EL (cell line): ENCODE data around the gene GSE1.

Experiments used
- DNase-seq: peaks from one replicate; pipeline ENCODE4 v3.0.0-alpha.2; 2016

Gene GSE1

DNA sequence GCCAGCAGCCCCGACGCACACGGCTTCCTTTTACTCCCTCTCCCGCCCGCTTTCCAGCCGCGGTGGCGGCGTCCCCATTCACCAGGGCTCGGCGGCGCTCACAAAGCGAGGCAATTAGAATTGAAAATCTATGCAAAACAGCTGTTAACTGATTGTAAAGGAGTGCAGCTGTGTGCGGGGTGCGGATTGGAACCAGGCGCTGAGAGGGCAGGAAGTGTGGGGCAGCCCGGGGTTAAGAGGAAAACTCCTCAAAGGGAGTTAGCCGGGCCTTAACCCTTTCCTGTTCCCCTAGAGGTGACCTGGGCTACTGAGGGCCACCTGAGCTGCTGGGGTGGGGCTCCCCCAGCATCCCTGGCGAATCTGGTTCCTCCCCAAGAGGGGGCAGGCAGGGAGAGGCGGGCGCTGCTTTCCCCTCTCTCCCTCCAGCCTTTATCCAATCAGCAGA lies 5.8 kb upstream of the GSE1 start:
- DNase-seq = no peak

DNA sequence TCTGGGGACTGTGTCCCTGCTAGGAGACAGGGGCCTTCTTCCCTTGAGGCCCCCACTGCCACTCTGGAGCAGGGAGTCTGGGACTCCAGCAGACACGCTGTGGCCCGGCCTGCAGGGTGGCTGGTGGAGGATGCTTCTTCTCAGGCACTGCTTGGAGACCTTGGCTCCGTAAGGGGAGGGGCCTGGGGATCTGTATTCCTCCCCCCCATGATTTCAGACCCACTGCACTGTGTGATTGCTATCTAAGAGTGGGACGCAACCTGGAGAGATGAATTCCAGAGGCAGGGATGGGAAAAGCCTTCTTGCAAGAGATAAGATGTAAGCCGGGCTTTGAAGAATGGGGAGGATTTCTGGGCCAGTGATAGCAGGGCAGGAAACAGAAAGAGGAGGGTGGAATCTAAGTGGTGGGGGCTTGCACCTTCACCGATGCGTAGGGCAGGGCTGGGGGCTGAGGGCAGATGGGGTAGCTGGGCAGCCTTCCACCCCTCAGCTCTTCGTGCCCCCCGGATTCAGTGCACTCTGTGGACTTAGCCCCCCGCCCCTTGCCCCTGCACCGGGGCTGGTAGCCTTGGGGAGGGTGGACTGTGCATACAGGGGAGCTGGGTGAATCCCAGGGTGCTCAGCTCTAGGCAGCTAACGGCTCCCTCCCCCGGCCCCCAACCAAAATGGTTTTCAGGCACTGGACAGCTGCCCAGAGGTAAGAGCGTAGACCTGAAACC lies 5.2 kb upstream of the GSE1 start:
- no peak for DNase-seq

DNA sequence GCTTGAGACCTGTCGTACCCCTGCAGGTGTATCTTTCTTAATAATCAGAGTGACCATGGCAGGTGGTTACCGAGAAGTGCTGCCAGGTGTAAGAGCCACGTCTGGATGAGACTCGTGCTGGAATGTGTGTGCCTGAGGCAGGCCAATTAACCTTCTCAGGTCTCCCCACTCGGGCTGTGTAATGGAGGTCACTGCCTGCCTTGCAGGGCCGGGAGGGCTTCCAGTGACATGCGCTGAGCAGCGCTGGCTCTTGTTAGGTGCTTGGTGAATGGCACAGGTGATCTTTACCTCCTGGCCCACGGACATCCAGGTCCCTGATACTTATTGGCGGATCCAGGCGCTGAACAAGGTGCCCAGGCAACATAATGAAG lies 4.6 kb upstream of the GSE1 start:
- no peak for DNase-seq

DNA sequence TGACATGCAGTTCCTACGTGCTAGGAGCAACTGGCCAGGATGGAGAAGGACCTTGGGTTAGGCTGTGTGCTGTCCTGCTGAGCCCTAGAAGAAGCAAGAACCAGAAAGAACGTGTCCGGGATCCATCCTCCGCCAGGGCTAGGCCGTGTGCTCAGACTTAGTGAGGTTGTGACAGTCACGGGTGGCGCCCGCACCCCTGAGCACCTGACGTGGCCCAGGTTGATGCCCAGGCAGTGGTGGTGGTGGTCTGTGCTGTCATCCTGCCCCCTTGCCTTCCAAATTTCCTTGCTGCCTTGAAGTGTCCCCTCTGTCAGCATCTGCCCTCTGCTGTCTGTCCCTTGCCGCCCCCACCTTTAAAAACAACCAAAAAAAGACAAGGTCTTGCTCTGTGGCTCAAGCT lies 4.2 kb upstream of the GSE1 start:
- DNase-seq = no peak

DNA sequence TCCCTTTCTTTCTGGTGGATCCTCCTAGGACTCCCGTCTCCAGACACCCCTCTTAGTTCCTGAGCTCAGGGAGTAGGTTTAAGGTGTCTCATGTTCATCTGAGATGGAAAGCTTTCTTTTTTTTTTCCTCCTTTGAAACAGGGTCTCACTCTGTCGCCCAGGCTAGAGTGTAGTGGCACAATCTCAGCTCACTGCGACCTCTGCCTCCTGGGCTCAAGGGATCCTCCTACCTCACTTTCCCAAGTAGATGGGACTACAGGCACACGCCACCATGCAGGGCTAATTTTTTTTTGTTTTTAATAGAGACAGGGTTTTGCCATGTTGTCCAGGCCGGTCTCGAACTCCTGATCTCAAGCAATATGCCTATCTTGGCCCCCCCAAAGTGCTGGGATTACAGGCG lies 3.6 kb upstream of the GSE1 start:
- no peak for DNase-seq

DNA sequence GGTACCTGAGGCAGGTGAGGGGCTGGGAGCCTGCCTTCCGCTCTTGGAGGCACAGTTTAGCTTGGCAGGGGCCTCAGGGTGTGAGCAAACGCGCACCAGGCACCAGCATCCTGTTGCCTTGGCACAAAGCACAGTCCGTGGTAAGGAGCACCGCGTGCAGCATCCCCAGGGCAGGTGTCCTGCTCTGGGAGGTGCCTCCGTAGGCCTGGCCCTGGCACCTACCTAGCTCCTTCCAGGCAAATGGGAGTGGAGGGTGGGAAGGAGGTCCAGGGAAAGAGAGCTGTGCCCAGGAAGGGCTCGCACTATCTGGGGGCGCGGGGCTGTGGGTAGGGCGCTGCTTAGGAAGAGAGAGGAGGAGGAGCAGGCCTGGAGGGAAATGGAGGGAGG lies 3.1 kb upstream of the GSE1 start:
- no peak for DNase-seq

DNA sequence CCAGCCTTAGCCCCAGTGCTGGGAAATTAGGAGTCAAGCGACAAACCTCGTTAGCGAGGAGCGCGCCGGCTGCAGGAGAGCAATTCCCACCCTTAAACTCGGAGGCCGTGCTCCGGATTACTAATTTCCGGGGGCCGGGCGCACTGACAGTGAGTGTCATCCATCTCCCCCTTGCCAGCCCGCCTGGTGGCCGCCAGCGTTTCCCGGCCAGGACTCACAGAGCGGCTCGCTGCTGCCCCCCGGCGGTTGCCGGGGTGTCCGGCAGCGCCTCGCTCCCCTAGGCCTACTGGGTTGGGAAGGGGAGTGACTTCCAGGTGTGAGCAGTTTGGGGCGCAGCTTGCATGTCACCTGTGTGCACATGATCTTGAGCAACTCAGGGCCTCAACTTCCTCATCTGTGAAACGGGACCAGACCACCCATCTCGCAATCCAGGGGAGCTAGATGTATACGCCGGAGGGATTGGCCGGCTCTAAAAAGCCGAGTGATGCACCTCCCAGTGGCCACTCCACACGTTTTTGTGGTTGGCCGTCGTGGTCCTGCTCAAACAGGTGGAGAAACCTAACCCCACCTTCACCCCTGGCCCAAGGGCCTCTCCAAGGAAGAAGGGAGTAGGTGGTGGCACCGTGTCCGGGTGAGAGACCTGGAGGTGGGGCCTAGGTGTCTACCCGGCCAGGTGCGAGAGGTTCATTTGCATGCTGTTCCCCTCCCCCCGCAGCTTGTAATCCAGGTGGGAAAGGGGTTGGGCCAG lies 2.5 kb upstream of the GSE1 start:
- peak; percentile 93 for DNase-seq

DNA sequence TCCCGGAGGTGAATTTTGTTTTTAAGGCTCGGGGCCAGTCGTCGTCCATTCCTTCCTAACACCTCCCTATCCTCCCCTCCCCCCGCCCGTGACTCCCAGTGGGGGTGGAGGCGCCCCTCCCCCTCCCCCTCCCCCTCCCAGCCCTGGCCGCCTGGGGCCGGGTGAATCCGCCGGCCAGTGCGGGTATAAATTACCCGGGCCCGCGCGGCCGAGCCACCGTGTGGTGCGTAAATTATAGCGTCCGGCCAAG lies 2.0 kb upstream of the GSE1 start:
- peak; percentile 48 for DNase-seq

DNA sequence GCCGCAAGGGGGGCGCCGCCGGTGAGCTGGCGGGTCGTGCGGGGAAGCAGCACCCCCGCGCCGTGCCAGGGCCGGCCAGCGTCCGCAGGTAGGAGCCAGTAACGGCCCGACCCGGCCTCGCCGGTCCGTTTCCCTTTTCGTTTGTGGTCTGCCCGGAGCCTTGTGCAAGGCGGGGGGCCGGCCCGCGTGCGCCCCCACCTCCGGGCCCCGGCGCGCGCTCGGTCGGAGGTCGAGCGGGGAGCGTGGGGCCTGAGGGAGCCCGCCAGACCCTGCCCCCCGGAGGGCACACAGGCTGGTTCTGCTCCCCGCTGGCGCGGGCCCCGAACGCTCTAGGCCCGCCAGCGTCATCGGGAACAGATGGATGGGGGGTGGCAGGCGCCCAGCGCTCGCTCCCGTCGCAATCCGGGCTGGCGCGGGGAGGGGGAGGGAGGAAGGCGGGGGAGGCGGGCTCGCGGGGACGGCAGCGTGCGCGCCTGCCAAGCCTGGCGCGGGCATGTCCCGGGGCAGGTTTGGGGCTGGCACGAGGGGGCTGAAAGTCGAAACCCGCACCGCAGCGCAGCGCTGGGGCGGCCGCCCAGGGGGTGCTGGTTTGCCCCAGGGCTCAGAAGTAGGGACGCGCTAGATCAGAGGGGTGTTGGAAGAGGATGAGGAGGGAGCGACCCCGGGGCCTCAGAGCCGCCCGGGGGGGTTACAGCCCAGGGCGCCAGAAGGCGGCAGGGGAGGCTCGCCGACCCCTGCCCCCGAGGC lies 1.5 kb upstream of the GSE1 start:
- DNase-seq = peak; percentile 86

DNA sequence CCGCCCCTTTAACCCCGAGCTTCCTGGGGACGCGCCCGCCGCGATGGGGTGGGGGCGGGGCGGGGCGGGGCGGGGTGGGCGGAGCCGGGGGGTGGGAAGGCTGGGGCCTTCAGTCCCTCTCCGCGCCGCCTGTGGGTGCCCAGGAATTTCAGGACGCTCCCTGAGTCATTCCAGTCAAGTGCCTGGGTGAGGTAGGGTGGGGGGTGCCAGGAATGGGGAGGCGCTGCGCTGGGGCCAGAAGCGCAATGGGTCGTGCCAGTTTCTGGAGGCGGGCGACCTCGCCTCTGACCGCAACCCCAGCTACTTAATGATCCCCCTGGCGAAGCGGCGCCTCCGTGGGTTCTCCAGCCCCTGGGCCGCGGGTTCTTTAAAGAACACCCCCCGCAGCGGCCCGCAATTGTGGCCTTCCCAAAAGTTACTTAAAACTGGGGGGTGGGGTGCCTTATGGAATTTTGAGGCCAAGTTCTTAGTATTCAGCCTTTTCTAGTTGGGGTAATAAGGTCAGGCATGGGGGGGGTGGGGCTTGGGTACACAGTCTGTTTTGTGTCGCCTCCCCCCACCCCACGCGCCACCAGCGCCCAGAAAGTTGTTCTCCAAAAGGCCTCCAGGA lies 826 bp upstream of the GSE1 start:
- DNase-seq = peak; percentile 96

DNA sequence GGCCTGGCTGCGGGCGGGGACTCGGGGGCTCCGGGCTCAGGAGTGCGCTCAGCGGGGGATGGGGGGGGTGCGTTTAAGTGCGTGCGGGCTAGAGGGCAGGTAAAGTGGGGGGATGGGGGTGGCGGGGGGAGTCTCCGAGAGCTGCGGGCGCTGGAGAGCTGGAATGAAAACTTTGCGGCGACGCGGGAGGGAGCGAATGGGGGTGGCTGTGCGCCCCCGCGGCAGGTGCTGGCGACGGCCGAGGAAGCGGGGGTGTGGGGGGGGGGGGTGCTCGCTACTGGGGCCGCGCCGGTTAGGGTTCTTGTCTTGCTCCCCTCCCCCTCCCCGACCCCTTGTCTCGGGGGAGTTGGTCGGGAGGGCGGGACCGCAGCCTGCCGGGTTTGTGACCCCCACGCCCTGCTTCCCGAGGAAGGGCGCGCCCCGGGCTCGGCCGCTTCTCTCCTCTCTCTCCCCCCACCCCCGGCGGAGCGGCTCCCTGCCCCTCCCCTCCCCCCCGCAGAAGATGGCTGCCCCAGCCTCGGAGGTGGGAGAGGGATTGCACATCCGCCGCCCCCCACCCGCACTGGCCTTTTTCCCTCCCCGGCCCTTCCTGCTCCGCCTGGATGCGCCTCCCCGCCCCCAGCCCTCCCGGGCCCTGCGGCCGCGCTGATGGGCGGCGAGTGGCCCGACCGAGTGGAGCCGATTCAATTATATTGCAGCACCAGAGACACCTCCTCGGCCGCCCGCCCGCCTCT lies 649 bp downstream of the GSE1 start:
- DNase-seq = peak; percentile 20

DNA sequence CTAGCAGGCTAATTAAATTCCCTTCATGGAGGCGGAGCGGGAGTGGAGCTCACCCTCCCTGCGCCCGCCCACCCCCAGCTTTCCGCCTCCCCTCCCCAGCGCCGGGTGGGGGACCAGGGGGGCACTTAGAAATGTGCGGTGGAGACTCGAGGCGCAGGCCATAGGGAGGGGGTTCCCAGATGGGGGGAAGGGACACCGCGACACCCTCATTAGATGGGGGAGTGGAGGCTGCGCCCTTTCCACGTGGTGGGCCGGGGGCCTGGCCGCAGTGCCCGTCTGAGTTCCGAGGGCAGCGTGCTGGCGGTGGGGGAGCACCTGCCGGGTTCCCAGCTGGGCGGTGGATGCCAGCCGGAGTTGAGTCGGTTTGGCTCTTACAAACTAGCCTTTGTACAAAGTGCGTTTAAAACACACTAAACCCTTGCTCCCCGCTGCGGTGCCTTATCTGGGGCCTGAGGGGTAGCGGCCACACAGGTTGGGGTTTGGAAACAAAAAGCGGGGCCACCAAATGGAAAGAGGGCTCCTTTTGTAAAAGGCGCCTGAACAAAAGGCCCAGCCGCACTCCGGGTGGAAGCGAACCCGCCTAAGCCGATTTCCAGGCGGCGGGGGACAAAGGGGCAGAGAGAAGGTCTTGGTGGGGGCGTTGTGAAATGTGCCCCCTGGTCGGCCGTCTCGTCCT lies 1.4 kb downstream of the GSE1 start:
- DNase-seq = no peak

DNA sequence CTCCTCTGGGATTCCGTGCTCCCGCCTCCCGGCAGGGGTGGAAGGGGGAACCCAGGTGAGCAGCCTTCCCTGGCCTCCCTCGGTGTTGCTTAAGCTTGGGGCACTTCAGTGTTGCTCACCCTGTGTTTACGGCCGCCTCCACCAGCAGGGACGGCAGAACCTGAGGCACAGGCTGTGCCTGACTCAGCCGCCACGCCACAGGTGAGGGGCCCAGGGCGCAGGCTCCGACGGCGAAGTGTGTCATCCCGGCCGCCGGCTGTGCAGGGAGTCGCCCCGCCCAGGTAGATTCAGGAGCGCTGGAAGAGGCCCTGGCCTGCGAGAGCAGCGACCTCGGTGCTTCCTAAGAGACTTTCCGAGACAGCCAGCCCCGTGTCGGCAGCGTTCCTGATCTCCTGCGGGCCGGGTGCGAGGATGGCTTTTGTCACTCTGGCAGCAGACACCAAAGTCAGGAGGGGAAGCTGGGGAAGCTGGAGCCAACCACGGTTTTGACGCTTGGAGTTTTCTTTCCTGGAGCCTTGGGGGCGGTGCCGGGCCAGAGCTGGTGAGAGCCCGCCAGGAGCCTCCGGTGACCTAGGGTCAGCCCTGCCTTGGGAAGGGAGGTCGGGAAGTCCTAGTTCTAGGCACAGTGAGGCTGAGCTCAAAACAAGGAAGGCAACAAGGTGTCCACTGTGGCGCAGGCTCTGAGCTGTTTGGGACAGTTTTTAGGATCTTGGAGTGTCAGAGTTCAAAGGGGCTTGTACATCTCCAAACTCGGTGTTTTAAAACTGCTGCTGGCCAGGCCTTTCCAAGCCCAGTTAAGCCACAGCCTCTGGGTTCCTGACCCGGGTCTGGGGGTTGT lies 2.1 kb downstream of the GSE1 start:
- no peak for DNase-seq

DNA sequence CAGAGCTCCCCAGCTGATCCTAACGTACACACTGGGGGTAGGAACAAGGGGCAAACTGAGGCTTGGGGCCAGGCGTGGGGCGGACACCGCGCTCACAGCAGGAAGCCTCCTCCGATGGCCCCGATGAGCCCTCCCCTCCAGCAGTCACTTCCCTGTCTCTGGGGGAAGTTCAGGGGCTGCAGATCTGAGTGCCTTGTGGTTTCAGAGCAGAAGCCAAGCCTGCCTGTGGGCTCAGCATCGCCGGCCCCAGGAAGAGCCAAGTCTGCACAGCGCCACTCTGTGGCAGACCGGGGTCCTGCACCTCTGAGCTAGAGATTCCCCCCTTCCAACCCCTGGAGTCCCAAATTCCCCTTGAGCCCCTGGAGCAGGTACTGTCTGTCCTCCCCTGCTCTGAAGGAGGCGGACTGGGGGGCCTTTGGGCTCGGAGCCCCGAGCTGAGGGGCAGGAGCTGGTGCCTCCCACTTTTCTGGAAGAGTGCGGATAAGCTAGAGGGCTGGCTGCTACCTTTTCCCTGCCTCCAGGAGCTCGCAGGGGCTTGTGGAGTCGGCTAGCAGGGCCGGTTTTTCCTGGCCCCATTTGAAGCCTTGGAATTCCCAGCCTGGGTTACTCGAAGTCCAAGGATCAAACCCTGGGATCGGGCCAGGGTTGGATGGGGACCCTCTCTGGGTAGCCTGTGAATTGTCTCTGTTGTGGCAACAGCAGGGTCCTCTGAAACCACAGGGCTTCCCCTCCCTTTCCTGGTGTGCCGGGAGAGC lies 2.9 kb downstream of the GSE1 start:
- peak; percentile 74 for DNase-seq

DNA sequence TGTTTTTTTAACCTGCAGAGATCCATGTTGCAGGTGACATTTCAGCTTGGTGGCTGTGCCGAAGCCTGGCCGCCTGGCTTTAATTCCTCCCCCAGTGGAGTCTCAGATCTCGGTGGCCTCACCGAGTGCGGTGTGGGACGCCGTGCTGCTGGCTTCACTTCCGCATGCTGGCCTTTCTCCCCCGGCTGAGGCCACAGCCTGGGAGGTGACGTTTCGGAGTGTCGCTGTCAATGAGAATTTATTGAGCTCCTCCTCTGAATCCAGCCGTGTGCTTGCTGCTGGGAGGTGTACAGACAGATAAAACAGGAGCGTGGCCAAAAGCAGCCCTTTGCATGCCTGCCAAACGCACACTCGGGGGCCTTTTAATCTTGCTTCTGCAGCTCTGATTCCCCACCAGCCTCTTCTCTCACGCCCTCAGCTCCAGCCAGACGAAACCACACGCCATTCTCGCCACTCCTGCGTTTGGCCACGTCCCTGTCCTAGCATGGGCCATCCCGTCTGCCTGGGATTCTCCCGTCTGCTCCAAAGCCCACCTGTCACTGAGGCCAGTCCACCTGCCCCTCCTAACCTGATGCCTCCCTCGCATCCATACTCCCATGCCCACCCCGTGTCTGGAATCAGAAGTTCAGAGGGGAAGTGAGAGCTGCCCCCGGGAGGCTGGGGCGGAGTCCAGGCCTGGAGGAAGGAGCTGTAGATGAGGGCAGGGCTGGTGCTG lies 3.6 kb downstream of the GSE1 start:
- no peak for DNase-seq

DNA sequence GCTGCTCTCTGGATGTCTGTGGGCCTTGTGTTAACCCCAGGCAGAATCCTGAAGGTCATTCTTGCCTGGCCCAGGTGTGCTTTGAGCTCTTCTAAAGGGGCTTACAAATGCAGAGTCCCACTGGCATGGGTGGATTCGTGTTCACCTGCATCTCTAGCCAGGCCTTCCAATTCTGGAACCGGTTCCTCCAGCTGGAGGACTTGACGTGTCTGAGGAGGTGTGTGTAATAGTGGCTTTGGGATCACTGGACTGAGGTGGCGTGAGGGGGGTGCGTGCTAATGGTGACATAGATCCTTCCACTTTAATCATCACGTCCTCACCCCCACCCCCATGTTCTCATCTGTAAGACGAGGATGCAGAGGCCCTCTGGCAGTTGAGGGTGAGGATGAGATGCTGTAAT lies 4.8 kb downstream of the GSE1 start:
- no peak for DNase-seq

DNA sequence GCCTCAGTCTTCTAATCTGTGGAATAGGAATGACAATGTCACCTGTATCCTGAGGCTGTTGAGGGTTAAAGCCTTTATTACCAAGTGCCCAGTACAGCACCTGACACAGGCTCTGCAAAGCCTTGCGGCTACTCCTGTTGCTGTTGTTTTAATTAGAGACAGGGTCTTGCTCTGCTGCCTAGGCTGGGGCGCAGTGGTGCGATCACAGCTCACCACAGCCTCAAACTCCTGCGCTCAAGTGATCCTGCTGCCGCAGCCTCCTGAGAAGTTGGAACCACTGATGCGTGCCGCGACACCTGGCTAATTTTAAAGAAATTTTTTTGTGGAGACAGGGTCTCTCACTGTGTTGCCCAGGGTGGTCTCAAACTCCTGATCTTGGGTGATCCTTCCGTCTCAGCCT lies 5.4 kb downstream of the GSE1 start:
- no peak for DNase-seq

DNA sequence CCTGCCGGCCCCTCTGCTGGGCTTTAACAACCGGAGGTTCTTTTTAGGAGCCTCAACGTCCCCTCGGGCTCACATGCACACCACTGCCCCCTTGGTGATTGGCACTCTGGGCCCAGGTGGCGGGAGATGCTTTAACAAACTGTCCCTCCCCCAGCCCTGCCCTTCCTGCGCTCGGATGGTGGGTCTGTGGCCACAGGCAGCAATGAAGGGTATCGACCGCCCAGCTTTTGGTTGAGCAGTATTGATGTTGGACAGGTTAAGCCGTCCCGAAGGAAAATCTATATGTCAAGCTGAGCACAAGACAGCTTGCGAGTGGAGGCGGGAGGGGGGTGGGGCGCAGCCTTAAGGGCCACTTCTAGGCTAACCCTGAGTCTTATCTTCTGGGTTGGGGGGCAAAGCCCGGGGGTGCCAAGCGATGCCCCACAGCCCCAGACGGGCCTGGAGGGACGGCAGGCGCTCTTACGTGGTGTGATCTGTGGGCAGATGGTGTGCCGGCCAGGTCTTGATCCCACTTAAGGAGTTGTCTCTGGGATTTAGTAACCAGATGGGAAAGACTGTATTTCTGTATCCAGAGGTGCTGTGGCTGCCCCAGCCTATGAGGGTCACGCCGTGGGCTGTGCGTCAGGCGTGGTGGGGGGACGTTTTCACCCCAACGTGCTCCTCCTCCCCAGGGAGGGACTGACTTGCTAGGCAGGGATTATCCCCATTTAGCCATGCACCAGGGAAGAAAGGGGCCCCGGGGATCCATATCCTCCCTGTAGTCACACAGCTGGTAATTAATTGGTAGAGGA lies 6.2 kb downstream of the GSE1 start:
- DNase-seq = no peak

DNA sequence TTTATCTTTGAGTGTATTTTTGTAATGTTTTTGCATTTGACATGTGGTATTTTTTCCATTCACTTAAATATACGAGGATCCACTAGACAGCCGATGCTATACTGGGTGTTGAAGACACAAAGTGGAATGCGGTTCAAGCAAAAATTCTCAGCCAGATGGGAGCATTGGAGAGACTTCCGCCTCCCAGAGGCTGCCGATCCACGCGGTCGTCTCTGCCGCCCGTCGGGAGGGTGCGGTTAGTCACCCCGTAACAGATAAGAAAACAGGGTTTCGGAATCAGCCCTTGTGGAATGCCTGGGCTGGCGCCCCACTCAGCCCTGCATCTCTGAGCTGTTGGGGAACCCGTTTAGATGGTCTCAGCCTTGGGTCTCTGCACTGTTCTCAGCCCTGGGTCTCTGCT lies 7.3 kb downstream of the GSE1 start:
- no peak for DNase-seq
